HG03135 (cell line): ENCODE results near the gene CD8A.
"Not testable (repeated sequence)": the region's sequence is repeated elsewhere in the genome, so short reads cannot be mapped to it uniquely, and the experiment has no call there.

ENCODE experiments used
- ATAC-seq: cut with Tn5 transposase; IDR thresholded peaks from one replicate; pipeline ENCODE4 v1.9.1; 2021; ENCODE audit warnings: mild to moderate bottlenecking, moderate library complexity; ENCODE audit not compliant: unreplicated experiment

Gene CD8A

GRCh38 chr2:86790676-86791572 is at the start of gene CD8A:
TSS of gene CD8A (minus strand) at chr2:86790913. CDS start at chr2:86790825, 88 bp downstream.
- ATAC-seq: no peak

- ATAC-seq: not testable (repeated sequence)
Measured at GRCh38 chr2:86839871-86840548, 49.3 kb upstream of the CD8A start.

GRCh38 chr2:86839455-86839854 is 48.7 kb upstream of the CD8A start:
- not testable (repeated sequence) for ATAC-seq

GRCh38 chr2:86837714-86838113 is 47.0 kb upstream of the CD8A start:
- not testable (repeated sequence) for ATAC-seq

GRCh38 chr2:86836915-86837695 is 46.4 kb upstream of the CD8A start:
- not testable (repeated sequence) for ATAC-seq

GRCh38 chr2:86835548-86835889 is 44.8 kb upstream of the CD8A start:
- ATAC-seq: not testable (repeated sequence)

GRCh38 chr2:86833315-86833714 is 42.6 kb upstream of the CD8A start:
- ATAC-seq: no peak

- no peak for ATAC-seq
Measured at GRCh38 chr2:86832334-86833096, 41.8 kb upstream of the CD8A start.

- no peak for ATAC-seq
Measured at GRCh38 chr2:86831537-86831936, 40.8 kb upstream of the CD8A start.

- no peak for ATAC-seq
Measured at GRCh38 chr2:86826951-86827350, 36.2 kb upstream of the CD8A start.

- ATAC-seq: no peak
Measured at GRCh38 chr2:86825693-86826381, 35.1 kb upstream of the CD8A start.

- no peak for ATAC-seq
Measured at GRCh38 chr2:86825036-86825692, 34.5 kb upstream of the CD8A start.

- ATAC-seq: no peak
Measured at GRCh38 chr2:86822668-86823345, 32.1 kb upstream of the CD8A start.

GRCh38 chr2:86821842-86822241 is 31.1 kb upstream of the CD8A start:
- no peak for ATAC-seq

GRCh38 chr2:86821306-86821705 is 30.6 kb upstream of the CD8A start:
- ATAC-seq: no peak

- ATAC-seq: no peak
Measured at GRCh38 chr2:86818957-86819356, 28.2 kb upstream of the CD8A start.

- no peak for ATAC-seq
Measured at GRCh38 chr2:86818114-86818801, 27.5 kb upstream of the CD8A start.

GRCh38 chr2:86815611-86816010 is 24.9 kb upstream of the CD8A start:
- ATAC-seq: no peak
